Liver (tissue), 2 donors: ENCODE results near the gene ZC4H2.

ENCODE experiments used
- JUND ChIP-seq, 2 donors: IDR thresholded peaks; 2 replicates each; pipeline ENCODE4 v1.6.1; 2016; ENCODE audit warnings: antibody characterized with exemption in 2 of 2
- REST ChIP-seq: IDR thresholded peaks from 2 replicates; pipeline ENCODE4 v1.6.1; 2016; ENCODE audit warnings: antibody characterized with exemption, mild to moderate bottlenecking
- donor health status: healthy.

GRCh38 chrX:64885850-64886249 is 90.4 kb downstream of the ZC4H2 start:
- TF ChIP-seq JUND (IDR thresholded peaks at IDR 0.05) (no peak), REST (no peak)
